Omental fat pad (tissue), 4 donors: ENCODE results near the gene SEPTIN14. TPM values are rescaled to one million over a fixed set of nuclear protein-coding genes. Genes with fewer than 3 reads are reported as not detected.
"Not testable (repeated sequence)": the region's sequence is repeated elsewhere in the genome, so short reads cannot be mapped to it uniquely, and the experiment has no call there.

ENCODE experiments used
- ATAC-seq: fragments of 150-250 bp; one replicate; pipeline ENCODE4 v1.9.1; 2016; ENCODE audit warnings: mild to moderate bottlenecking, moderate library complexity; ENCODE audit not compliant: low FRiP score
- DNase-seq: peaks from one replicate; pipeline ENCODE4 v3.0.0-alpha.2; 2019; ENCODE audit warnings: low spot score
- total RNA-seq, 4 donors: library from RNA; depleted of rRNA; stranded (reverse); fragments of >200 nt; gene quantifications; one replicate each; pipeline ENCODE4 v1.1.0, GENCODE V29; 2016
- TF ChIP-seq, protein P1 (sequence below), 3 donors: fragments of 450-650 bp; IDR thresholded peaks; one replicate each; pipeline ENCODE4 v1.5.1; 2016 to 2017; ENCODE audit warnings: antibody characterized with exemption in 3 of 3, mild to moderate bottlenecking in 3 of 3, moderate library complexity in 2 of 3

The SEPTIN14 gene
- not detected for total RNA-seq

DNA sequence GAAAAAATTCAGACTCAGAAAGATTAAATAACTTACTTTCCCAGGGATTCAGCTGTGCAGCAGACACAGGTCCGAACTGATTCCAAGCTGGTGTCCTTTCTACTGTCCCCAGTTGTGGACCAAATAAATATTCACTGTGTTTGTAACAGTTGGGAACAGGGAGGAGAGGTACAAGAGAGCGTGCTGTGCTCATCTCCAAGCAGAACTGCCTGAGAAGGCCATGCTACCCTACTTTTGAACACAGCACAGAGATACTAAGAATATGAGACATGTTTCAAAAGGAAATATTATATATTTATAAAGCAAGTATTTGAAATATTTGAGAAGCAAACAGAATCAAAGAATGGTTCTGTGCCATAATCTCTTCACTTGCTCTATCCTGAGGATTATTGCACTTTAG is at the start of gene SEPTIN14:
TSS of gene SEPTIN14 (minus strand) at position 101 of the 400 bp plus-strand sequence. CDS start 756 bp downstream, outside the sequence.
- DNase-seq, ATAC-seq: not testable (repeated sequence)

DNA sequence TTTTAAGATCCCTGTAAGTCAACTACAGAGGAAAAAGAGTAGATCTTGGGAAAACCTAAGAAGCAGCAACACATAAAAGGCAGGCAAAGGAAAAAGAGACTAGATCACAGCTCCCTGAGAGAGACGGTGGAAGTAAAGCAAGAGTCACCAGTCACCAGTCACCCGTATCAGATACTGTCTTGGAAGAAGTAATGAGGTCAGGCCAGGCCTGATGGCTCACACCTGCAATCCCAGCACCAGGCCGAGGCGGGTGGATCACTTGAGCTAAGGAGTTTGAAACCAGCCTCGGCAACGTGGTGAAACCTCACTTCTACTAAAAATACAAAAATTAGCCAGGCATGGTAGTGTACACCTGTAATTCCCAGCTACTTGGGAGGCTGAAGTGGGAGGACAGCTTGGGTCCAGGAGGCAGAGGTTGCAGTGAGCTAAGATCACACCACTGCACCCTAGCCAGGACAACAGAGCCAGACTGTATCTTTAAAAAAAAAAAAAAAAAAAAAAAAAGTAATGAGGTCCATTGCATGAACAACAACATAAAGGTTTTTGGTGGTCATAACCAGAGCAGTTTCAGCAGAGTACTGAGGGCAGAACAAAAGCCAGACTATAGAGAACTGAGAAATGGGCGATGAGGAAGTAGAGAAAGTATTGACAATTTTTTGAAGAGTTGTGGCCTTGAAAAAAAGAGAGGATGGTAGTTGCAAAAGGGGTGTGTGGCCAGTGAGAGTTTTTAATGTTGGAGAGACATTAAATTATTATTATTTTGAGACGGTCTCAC is 41.6 kb upstream of the SEPTIN14 start:
- TF ChIP-seq, protein P1, sequence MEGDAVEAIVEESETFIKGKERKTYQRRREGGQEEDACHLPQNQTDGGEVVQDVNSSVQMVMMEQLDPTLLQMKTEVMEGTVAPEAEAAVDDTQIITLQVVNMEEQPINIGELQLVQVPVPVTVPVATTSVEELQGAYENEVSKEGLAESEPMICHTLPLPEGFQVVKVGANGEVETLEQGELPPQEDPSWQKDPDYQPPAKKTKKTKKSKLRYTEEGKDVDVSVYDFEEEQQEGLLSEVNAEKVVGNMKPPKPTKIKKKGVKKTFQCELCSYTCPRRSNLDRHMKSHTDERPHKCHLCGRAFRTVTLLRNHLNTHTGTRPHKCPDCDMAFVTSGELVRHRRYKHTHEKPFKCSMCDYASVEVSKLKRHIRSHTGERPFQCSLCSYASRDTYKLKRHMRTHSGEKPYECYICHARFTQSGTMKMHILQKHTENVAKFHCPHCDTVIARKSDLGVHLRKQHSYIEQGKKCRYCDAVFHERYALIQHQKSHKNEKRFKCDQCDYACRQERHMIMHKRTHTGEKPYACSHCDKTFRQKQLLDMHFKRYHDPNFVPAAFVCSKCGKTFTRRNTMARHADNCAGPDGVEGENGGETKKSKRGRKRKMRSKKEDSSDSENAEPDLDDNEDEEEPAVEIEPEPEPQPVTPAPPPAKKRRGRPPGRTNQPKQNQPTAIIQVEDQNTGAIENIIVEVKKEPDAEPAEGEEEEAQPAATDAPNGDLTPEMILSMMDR (IDR thresholded peaks at IDR 0.05) = no peak
- DNase-seq (no peak), ATAC-seq (no peak)

DNA sequence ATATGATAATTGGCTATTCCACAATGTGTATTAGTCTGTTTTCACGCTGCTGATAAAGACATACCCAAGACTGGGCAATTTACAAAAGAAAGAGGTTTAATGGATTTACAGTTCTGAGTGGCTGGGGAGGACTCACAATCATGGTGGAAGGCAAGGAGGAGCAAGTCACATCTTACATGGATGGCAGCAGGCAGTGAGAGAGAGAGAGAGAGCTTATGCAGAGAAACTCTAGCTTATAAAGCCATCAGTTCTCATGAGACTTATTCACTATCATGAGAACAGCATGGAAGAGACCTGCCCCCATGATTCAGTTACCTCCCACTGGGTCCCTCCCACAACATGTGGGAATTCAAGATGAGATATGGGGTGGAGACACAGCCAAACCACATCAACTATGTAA is 38.5 kb upstream of the SEPTIN14 start:
- not testable (repeated sequence) for ATAC-seq, DNase-seq

DNA sequence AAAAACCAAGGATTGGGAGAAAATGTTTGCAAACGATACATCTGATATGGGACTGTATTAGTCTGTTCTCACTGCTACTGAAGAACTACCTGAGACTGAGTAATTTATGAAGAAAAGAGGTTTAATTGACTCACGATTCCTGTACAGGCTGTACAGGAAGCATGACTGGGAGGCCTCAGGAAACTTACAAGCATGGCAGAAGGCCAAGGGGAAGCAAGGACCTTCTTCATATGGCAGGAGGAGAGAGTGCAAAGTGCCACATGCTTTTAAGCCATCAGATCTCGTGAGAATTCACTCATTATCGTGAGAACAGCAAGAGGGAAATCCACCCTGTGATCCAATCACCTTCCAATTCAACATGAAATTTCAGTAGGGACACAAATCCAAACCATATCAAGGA is 35.7 kb upstream of the SEPTIN14 start:
- ATAC-seq = no peak
- TF ChIP-seq, protein P1 (IDR thresholded peaks at IDR 0.05) = no peak
- DNase-seq = no peak

DNA sequence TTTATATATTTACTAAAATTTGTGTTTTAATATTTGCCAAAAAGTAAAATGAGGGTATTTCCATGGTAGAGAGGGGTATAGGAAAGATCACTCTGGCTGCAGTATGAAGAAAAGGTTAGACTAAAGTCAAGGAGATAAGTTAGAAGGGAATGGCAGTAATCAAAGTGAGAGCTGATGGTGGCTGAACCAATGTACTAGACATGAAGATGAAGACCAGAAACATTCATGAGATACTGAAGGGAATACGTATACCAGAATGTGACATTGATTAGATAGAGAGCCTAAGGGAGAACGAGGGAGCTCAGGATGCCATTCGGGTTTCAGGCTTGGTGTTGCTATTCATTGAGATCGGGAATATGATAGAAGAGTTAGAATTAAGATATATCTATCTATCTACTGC is 32.5 kb upstream of the SEPTIN14 start:
- no peak for DNase-seq
- TF ChIP-seq, protein P1 (IDR thresholded peaks at IDR 0.05) = no peak
- ATAC-seq = no peak

DNA sequence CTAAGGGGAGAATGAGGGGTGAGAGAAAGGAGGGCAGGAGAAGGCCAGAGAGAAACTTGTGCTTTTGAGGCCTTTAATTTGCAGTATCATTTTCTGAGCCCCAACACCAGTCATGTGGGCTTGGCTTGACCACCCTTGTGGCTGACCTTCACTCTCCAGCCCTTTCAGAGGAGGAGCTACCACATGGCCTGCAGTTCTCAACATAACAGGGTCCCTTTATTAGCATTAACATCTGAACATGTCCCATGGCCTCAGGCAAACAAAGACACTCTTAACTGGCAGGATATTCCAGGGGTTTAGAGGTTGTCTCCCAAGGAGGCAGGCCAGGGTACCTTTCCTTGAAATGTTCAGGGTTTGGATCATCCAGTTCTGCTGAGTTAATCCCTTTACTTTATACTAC is 31.4 kb upstream of the SEPTIN14 start:
- TF ChIP-seq, protein P1 (IDR thresholded peaks at IDR 0.05) = no peak
- ATAC-seq = no peak
- DNase-seq = no peak

DNA sequence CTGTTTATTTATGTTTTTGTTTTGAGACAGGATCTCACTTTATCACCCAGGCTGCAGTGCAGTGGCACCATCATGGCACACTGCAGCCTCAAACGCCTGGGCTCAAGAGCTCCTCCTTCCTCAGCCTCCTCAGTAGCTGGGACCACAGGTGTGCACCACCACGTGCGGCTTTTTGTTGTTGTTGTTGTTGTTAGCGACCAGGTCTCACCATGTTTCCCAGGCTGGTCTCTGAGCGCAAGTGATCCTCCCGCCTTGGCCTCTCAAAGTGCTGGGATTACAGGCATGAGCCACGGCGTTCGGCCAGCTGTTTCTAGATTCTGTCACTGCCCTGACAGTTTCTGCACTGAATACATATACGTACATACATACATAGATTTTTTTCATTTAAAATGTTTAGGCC is 25.8 kb upstream of the SEPTIN14 start:
- ATAC-seq, DNase-seq: not testable (repeated sequence)

DNA sequence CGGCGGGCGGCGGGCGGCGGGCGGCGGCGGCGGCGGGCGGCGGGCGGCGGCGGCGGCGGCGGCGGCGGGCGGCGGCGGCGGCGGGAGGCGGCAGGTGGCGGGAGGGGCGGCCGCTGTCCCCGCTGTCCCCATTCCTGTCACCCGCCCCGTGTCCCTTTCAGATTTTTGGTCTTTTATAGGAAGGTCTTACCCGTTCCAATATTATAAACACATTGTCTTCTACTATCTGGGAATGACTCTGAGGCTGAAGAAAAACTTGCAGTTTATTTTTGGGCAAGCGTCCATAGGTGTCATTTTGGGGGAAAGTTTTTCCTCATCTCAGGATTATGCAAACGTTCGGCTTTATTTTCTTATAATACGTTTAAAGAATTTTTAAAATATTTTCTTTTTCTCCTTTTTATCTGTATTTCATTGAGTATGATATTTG is 25.3 kb upstream of the SEPTIN14 start:
- ATAC-seq (no peak), DNase-seq (no peak)
- TF ChIP-seq, protein P1 (IDR thresholded peaks at IDR 0.05) = no peak
